Activated CD4-positive, alpha-beta T cell treated with anti-CD3 and anti-CD28 coated beads, Interleukin-2, amount 10 ng/mL, durations not matched to agents 24 days and 14 days (primary cell): Measurements from ENCODE around the gene SPRYD7. TPM values are rescaled to one million over a fixed set of nuclear protein-coding genes. Genes with fewer than 3 reads are reported as not detected.
"Not testable (repeated sequence)": the region's sequence is repeated elsewhere in the genome, so short reads cannot be mapped to it uniquely, and the experiment has no call there.

ENCODE experiments used
- DNase-seq: peaks from one replicate; pipeline ENCODE4 v3.0.0; 2022
- H3K27ac Mint-ChIP-seq: one replicate; pipeline ENCODE4 v1.8.0; 2022; ENCODE audit warnings: mild to moderate bottlenecking, mixed read lengths
- H3K27me3 Mint-ChIP-seq: one replicate; pipeline ENCODE4 v1.8.0; 2022; ENCODE audit warnings: mixed read lengths
- H3K36me3 Mint-ChIP-seq: one replicate; pipeline ENCODE4 v1.8.0; 2022; ENCODE audit warnings: low read depth, mild to moderate bottlenecking, mixed read lengths
- H3K4me1 Mint-ChIP-seq: one replicate; pipeline ENCODE4 v1.8.0; 2021; ENCODE audit warnings: mixed read lengths
- H3K4me3 Mint-ChIP-seq: one replicate; pipeline ENCODE4 v1.8.0; 2022; ENCODE audit warnings: mild to moderate bottlenecking, moderate library complexity, mixed read lengths
- H3K9me3 Mint-ChIP-seq: one replicate; pipeline ENCODE4 v1.8.0; 2021; ENCODE audit warnings: mixed read lengths
- intact Hi-C: fragments of 100-400 bp; cut with micrococcal nuclease; formaldehyde crosslinking; loops from one replicate; pipeline ENCODE4 v1.15.1; 2023
- total RNA-seq: library from RNA; stranded (reverse); gene quantifications from 2 replicates; pipeline ENCODE4 v1.2.3, GENCODE V29; 2022

SPRYD7 gene
- total RNA-seq, 1 donor from 2014 or later, result 8.1 TPM

- H3K36me3 Mint-ChIP-seq, result peaks cover 24% of the 10 kb centered on the region
- H3K9me3 Mint-ChIP-seq, H3K4me1 Mint-ChIP-seq, DNase-seq, intact Hi-C loops, H3K27ac Mint-ChIP-seq, H3K27me3 Mint-ChIP-seq, H3K4me3 Mint-ChIP-seq: not testable (repeated sequence)
These were observed 15.2 kb downstream of the SPRYD7 start for GRCh38 chr13:49920969-49921368.

GRCh38 chr13:49918106-49918505 is 18.0 kb downstream of the SPRYD7 start:
- DNase-seq, H3K4me1 Mint-ChIP-seq, intact Hi-C loops, H3K27me3 Mint-ChIP-seq, H3K9me3 Mint-ChIP-seq, H3K27ac Mint-ChIP-seq, H3K4me3 Mint-ChIP-seq: not testable (repeated sequence)
- peaks cover 21% of the 10 kb centered on the region for H3K36me3 Mint-ChIP-seq

GRCh38 chr13:49914947-49915346 is 21.2 kb downstream of the SPRYD7 start:
- H3K27me3 Mint-ChIP-seq, result no peaks in the 10 kb centered on the region
- DNase-seq, result no peak
- intact Hi-C loops, result no loop called here
- H3K4me3 Mint-ChIP-seq, result no peak overlapping the region
- H3K27ac Mint-ChIP-seq, result no peak overlapping the region
- H3K4me1 Mint-ChIP-seq, result no peaks in the 10 kb centered on the region
- no peaks in the 10 kb centered on the region for H3K9me3 Mint-ChIP-seq
- peaks cover 9% of the 10 kb centered on the region for H3K36me3 Mint-ChIP-seq

GRCh38 chr13:49908637-49909036 is 27.5 kb downstream of the SPRYD7 start:
- Mint-ChIP-seq H3K27ac (no peak overlapping the region), H3K9me3 (no peaks in the 10 kb centered on the region), H3K4me1 (no peaks in the 10 kb centered on the region), H3K27me3 (no peaks in the 10 kb centered on the region), H3K36me3 (peaks cover 3% of the 10 kb centered on the region), H3K4me3 (no peak overlapping the region)
- intact Hi-C loops, result no loop called here
- no peak for DNase-seq

- no peaks in the 10 kb centered on the region for H3K9me3 Mint-ChIP-seq
- no peaks in the 10 kb centered on the region for H3K27me3 Mint-ChIP-seq
- no peak for DNase-seq
- H3K4me1 Mint-ChIP-seq, result no peaks in the 10 kb centered on the region
- no peak overlapping the region for H3K4me3 Mint-ChIP-seq
- no peaks in the 10 kb centered on the region for H3K36me3 Mint-ChIP-seq
- no peak overlapping the region for H3K27ac Mint-ChIP-seq
- intact Hi-C loops, result no loop called here
These were observed 31.2 kb downstream of the SPRYD7 start for GRCh38 chr13:49904729-49905456.

GRCh38 chr13:49898792-49899191 is 37.3 kb downstream of the SPRYD7 start:
- no peak for DNase-seq
- intact Hi-C loops, result no loop called here
- no peak overlapping the region for H3K27ac Mint-ChIP-seq
- no peaks in the 10 kb centered on the region for H3K4me1 Mint-ChIP-seq
- no peaks in the 10 kb centered on the region for H3K9me3 Mint-ChIP-seq
- no peak overlapping the region for H3K4me3 Mint-ChIP-seq
- no peaks in the 10 kb centered on the region for H3K36me3 Mint-ChIP-seq
- H3K27me3 Mint-ChIP-seq, result no peaks in the 10 kb centered on the region

GRCh38 chr13:49897713-49898112 is 38.4 kb downstream of the SPRYD7 start:
- DNase-seq, result no peak
- intact Hi-C loops, result no loop called here
- no peaks in the 10 kb centered on the region for H3K36me3 Mint-ChIP-seq
- no peaks in the 10 kb centered on the region for H3K27me3 Mint-ChIP-seq
- no peaks in the 10 kb centered on the region for H3K9me3 Mint-ChIP-seq
- H3K27ac Mint-ChIP-seq, result no peak overlapping the region
- H3K4me3 Mint-ChIP-seq, result no peak overlapping the region
- H3K4me1 Mint-ChIP-seq, result no peaks in the 10 kb centered on the region

GRCh38 chr13:49895826-49896225 is 40.3 kb downstream of the SPRYD7 start:
- no peaks in the 10 kb centered on the region for H3K9me3 Mint-ChIP-seq
- no peaks in the 10 kb centered on the region for H3K4me1 Mint-ChIP-seq
- no peak for DNase-seq
- H3K36me3 Mint-ChIP-seq, result no peaks in the 10 kb centered on the region
- H3K27me3 Mint-ChIP-seq, result no peaks in the 10 kb centered on the region
- no peak overlapping the region for H3K27ac Mint-ChIP-seq
- intact Hi-C loops, result no loop called here
- no peak overlapping the region for H3K4me3 Mint-ChIP-seq

GRCh38 chr13:49893591-49893990 is 42.5 kb downstream of the SPRYD7 start:
- Mint-ChIP-seq H3K4me3 (no peak overlapping the region), H3K36me3 (no peaks in the 10 kb centered on the region), H3K9me3 (no peaks in the 10 kb centered on the region), H3K27me3 (no peaks in the 10 kb centered on the region), H3K4me1 (no peaks in the 10 kb centered on the region), H3K27ac (no peak overlapping the region)
- intact Hi-C loops, result no loop called here
- DNase-seq, result no peak

- H3K36me3 Mint-ChIP-seq, result no peaks in the 10 kb centered on the region
- no peak overlapping the region for H3K4me3 Mint-ChIP-seq
- no peaks in the 10 kb centered on the region for H3K27me3 Mint-ChIP-seq
These were observed 45.8 kb downstream of the SPRYD7 start for GRCh38 chr13:49890376-49890775.

GRCh38 chr13:49878682-49879081 is 57.5 kb downstream of the SPRYD7 start:
- H3K36me3 Mint-ChIP-seq, result no peaks in the 10 kb centered on the region
- no peak overlapping the region for H3K27ac Mint-ChIP-seq
- peaks cover 14% of the 10 kb centered on the region for H3K27me3 Mint-ChIP-seq
- H3K4me3 Mint-ChIP-seq, result no peak overlapping the region
- peaks cover 24% of the 10 kb centered on the region for H3K9me3 Mint-ChIP-seq
- no peak for DNase-seq
- intact Hi-C loops, result no loop called here
- no peaks in the 10 kb centered on the region for H3K4me1 Mint-ChIP-seq

More at GRCh38 chr13:49890376-49890775, 45.8 kb downstream of the SPRYD7 start:
- intact Hi-C loops, result no loop called here
- Mint-ChIP-seq H3K4me1 (no peaks in the 10 kb centered on the region), H3K27ac (no peak overlapping the region), H3K9me3 (no peaks in the 10 kb centered on the region)
- no peak for DNase-seq

GRCh38 chr13:49877629-49878218 is 58.4 kb downstream of the SPRYD7 start:
- Mint-ChIP-seq H3K4me1 (no peaks in the 10 kb centered on the region), H3K27me3 (peaks cover 13% of the 10 kb centered on the region), H3K9me3 (peaks cover 21% of the 10 kb centered on the region), H3K27ac (no peak overlapping the region), H3K4me3 (no peak overlapping the region), H3K36me3 (no peaks in the 10 kb centered on the region)
- no peak for DNase-seq
- intact Hi-C loops, result no loop called here

GRCh38 chr13:49874430-49874829 is 61.7 kb downstream of the SPRYD7 start:
- no peaks in the 10 kb centered on the region for H3K27me3 Mint-ChIP-seq
- H3K4me1 Mint-ChIP-seq, result no peaks in the 10 kb centered on the region
- no peak for DNase-seq
- no peak overlapping the region for H3K4me3 Mint-ChIP-seq
- peaks cover 14% of the 10 kb centered on the region for H3K9me3 Mint-ChIP-seq
- H3K36me3 Mint-ChIP-seq, result no peaks in the 10 kb centered on the region
- intact Hi-C loops, result no loop called here
- no peak overlapping the region for H3K27ac Mint-ChIP-seq

GRCh38 chr13:49869519-49869918 is 66.6 kb downstream of the SPRYD7 start:
- Mint-ChIP-seq H3K9me3 (peaks cover 10% of the 10 kb centered on the region), H3K27me3 (no peaks in the 10 kb centered on the region), H3K36me3 (no peaks in the 10 kb centered on the region), H3K4me1 (no peaks in the 10 kb centered on the region), H3K4me3 (no peak overlapping the region), H3K27ac (no peak overlapping the region)
- no peak for DNase-seq
- intact Hi-C loops, result no loop called here

- no peak overlapping the region for H3K27ac Mint-ChIP-seq
- intact Hi-C loops, result no loop called here
These were observed 68.3 kb downstream of the SPRYD7 start for GRCh38 chr13:49867834-49868233.

More at GRCh38 chr13:49867834-49868233, 68.3 kb downstream of the SPRYD7 start:
- no peaks in the 10 kb centered on the region for H3K36me3 Mint-ChIP-seq
- H3K4me1 Mint-ChIP-seq, result no peaks in the 10 kb centered on the region
- H3K9me3 Mint-ChIP-seq, result peaks cover 13% of the 10 kb centered on the region
- H3K4me3 Mint-ChIP-seq, result no peak overlapping the region
- H3K27me3 Mint-ChIP-seq, result peaks cover 4% of the 10 kb centered on the region
- no peak for DNase-seq
